ENCODE data around the gene DAAM2.

DNA sequence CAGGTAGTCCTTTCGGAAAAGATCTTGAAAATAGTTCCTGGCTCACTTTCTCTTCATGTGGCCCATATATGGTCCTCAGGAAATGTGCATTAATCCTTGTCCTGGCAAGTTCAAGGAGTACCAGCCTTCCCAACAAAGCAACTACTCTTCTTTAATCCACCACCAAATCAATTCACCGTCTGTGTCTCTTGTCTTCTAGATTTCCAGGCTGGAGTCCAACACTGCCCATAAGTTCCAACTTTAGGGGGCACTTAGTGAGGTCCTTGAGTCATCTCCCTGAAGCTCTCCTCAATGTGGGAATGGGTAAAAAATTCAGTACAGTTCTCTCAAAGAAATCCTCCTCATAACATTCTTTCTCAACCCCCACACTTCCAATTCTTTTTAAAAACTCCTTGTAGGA lies 6.9 kb upstream of the DAAM2 start:
- TF ChIP-seq, protein P1, sequence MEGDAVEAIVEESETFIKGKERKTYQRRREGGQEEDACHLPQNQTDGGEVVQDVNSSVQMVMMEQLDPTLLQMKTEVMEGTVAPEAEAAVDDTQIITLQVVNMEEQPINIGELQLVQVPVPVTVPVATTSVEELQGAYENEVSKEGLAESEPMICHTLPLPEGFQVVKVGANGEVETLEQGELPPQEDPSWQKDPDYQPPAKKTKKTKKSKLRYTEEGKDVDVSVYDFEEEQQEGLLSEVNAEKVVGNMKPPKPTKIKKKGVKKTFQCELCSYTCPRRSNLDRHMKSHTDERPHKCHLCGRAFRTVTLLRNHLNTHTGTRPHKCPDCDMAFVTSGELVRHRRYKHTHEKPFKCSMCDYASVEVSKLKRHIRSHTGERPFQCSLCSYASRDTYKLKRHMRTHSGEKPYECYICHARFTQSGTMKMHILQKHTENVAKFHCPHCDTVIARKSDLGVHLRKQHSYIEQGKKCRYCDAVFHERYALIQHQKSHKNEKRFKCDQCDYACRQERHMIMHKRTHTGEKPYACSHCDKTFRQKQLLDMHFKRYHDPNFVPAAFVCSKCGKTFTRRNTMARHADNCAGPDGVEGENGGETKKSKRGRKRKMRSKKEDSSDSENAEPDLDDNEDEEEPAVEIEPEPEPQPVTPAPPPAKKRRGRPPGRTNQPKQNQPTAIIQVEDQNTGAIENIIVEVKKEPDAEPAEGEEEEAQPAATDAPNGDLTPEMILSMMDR (IDR thresholded peaks at IDR 0.05), result no peak
- no peak for TF ChIP-seq POLR2A (IDR thresholded peaks at IDR 0.05)

All from body of pancreas (tissue), 4 donors.